Fibroblast of skin of right quadriceps (primary cell): ENCODE data around the gene SNX25.
A peak's percentile ranks its signal among the peaks of the same experiment; 100 is the strongest.
"Not testable (repeated sequence)": the region's sequence is repeated elsewhere in the genome, so short reads cannot be mapped to it uniquely, and the experiment has no call there.

Source experiments
- DNase-seq: peaks from one replicate; pipeline ENCODE4 v3.0.0-alpha.2; 2013

The SNX25 gene

DNA sequence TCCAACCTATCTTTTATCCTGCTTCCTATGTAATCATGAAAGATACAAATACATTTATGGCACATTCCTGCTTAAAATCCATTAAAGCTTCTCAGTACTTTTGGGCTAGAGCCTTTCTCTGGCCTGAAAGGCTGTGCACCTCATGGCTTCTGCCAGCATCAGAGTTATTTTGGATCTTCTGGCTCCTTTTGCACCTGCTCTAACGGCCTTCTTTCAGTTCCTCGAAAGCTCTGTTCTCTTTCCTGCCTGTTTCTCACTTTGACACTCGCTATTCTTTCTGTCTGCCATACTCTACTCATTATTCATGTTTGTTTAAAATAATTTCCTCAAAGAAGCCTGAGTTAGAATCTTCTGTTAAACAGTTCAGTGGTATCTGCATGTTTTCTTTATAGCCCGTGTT is 100.4 kb downstream of the SNX25 start:
- DNase-seq: no peak

DNA sequence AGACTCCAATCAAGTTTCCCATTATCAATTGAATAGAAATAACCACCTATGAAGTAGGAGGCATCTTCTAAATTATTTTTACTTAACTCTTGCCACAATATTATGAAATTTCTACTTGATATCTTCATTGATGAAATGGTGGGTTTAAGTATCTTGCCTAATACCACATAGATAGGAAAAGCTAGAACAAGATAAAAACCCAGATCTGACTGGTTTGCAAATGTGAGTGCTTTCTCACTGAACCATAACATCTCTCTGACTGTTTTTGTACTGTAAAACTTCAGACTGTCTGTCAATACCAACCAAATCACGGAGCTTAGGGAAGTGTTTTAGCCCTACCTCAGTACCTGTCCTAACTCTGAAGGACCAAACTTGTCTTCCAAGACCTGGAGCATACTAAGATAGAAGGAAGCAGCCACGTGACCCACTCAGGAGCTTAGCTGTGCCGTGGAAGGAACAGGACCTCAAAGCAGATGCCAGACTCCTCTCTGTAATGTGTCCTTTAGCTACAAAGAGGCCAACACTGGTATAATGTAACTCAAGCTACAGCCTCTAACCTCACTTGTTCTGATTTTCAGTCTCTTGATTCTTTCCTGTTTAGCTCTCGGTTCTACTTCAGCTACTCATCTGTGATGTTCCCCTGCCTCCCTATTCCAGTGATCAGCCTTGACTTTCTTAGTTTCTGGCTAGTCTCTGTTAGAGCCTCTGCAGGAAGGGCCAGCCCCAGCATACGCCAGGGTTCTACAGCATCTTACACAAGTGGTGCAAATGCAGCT is 101.9 kb downstream of the SNX25 start:
- DNase-seq: no peak

DNA sequence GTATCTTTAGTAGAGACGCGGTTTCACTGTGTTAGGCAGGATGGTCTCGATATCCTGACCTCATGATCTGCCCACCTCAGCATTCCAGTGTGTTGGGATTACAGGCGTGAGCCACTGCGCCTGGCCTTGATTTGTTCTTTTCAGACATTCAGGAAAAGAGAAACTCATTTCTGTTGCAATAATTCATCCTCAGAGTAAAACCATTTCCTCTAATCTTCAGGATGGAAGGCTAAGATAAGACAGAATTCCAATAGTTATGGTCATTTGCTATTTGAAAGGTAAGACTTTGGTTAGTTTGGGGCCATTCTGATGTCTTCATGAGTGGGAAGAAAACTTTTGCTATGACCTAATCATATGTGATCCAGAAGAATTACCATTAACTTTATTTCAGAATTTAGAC is 103.3 kb downstream of the SNX25 start:
- DNase-seq: no peak

GRCh38 chr4:185317462-185317861 is 108.1 kb downstream of the SNX25 start:
- DNase-seq: not testable (repeated sequence)

DNA sequence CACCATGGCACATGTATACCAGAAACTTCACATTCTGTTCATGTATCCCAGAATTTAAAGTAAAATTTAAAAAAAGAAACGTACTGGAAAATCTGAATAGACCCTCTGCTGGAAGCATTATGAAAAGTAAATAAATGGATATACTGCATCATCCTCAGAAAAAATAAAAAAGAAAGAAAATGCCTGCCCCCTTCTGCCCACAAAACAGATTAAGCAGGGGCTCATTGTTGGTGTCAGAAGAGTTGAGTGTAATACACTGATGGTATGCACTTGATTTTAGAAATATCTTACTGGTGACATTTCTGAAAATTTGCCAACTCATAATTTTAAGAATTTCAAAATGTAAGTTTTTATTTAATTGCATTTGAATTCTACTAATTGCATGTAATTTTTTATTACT is 108.5 kb downstream of the SNX25 start:
- DNase-seq: no peak

GRCh38 chr4:185318679-185319078 is 109.3 kb downstream of the SNX25 start:
- no peak for DNase-seq

DNA sequence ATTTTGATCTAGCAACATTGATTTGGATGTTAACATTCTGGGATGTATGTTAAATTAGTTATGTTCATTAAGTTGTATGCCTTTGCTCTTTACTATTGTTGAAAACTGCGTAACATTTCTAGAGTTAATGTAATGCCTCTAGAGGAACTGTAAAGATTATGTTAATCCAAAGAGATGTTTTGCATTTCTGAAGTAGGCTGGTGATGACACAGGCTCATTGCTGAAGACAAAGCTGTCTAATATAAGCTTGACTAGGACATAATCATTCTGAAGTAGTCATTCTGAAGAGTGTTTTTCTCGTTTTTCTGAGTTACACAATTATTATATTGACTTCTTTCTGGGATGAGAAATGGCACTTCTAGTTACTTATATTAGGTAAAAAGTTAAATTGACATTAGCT is 113.4 kb downstream of the SNX25 start:
- DNase-seq: no peak

GRCh38 chr4:185323606-185324005 is 114.2 kb downstream of the SNX25 start:
- no peak for DNase-seq

GRCh38 chr4:185324361-185324760 is 115.0 kb downstream of the SNX25 start:
- DNase-seq: not testable (repeated sequence)

- not testable (repeated sequence) for DNase-seq
These were observed 116.3 kb downstream of the SNX25 start for GRCh38 chr4:185325721-185326120.

DNA sequence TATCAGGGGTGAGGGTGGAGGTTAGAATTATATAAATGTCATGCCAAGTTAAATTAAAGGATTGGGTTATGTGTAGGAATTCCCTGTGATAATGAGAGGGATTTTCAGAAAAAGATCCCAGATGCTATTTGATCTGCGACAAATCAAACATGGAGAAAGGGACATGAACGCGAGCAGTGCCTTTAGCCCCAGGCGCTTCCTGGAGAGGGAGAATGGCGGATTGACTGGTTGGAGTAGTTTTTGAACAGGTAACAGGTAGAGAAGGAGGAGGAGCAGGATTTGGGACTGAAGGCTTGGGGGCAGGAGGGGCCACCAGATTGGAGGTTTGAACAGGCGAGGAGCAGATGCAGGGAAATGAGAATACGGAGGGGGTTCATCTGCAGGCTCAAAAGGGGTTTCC is 119.2 kb downstream of the SNX25 start:
- no peak for DNase-seq

DNA sequence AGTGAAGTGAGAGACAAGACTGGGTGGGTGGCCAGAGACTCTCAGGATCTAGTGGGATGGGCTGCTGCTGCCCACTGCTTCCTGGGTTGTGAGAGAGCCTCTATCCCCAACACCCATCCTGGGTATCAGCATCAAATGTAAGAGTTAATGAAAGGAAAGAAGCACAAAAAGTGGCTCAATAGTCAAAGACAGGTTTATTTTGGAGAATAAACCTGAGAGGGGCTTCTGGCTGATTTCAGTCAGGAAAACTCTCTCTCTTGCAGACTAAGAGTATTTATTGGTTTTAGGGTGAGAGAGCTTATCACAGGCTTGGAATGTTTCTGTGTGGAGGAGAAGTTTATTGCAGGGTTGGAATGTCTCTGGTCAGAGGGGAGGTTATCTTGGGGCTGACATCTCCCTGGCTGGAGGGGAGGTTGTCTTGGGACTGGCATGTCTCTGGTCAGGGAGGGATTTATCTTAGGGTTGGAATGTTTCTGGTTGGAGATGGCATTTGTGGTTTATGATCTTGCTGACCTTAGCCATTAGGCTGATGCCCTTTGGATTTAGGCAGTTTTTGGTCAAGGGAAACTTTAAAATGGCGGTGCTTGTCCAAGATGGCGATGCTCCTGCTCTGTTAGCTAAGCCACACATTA is 120.6 kb downstream of the SNX25 start:
- not testable (repeated sequence) for DNase-seq

DNA sequence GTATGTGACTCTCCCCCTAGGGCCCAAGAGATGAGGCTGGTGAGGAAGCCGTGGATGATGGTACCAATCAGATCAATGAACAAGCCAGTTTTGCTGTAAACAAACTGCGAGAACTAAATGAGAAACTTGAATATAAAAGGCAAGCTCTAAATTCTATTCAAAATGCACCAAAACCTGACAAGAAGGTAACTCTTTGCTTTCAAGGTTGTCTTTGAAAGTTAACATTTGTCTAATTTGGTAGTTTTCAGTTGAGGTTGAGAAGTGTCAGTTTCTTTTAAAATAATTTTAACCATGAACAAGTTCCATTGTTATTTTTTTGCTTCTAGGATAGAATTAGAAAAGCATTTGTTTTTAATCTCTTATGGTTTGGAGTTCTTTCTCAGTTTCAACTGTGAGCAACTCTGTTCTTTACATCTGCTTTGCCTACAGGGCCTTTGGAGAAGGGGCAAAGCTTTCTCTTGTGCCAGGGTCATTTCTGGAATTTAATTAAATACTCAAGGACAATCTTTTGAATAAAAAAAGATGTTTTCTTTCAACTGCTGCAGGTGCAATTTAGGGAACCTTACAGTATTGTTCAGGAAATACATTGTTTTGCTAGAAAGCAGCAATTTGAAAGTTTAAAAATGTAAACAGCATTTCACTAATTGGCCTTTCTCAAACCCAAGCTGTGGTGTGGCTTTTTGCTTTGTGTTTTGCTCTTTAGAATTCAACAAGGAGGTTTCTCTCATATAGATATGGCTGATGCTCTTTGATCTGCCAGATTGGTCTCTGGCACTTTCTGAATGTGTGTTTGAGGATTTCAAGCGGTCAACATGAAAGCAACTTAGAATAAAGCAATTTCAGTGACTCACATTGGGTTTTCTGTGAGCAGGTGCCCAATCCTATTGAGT is 123.4 kb downstream of the SNX25 start:
- DNase-seq: no peak

DNA sequence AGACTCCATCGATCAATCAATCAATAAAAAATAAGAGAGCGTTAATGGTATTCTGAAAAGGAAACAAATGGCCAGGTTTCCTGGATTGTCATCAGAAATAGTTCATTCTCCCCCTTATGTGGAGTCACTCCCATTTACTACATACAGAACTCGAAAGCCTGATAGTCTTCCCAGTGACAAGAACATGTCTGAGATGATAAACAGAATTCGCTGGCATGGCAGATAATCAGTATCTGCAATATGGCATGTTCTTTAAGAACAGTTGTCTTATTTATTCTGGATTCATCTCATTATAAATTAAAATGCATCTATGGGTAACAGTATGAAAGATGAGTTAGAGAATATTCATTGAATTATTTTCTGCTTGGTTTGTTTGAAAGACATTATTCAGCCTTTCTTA is 124.9 kb downstream of the SNX25 start:
- DNase-seq: no peak

DNA sequence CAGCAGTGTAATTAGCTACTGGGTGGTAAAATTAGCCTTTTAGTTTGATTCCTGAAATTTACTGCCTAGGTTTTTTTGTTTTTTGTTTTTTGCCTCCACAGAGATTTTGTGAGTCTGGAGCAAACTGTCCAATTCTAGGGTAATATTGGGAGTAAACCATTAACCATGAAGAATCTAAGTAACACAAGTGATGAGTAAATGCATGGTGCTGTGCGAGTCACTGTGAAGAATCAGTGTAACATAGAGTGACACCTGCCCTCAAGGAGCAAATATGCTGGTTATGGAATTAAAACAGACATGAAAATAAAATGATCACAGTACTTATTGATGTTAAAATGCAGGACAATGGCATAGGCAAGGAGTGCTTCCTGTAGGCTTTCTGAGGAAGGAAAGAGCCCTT is 126.2 kb downstream of the SNX25 start:
- DNase-seq: no peak

- DNase-seq: no peak
These were observed 130.5 kb downstream of the SNX25 start for GRCh38 chr4:185339941-185340340.

DNA sequence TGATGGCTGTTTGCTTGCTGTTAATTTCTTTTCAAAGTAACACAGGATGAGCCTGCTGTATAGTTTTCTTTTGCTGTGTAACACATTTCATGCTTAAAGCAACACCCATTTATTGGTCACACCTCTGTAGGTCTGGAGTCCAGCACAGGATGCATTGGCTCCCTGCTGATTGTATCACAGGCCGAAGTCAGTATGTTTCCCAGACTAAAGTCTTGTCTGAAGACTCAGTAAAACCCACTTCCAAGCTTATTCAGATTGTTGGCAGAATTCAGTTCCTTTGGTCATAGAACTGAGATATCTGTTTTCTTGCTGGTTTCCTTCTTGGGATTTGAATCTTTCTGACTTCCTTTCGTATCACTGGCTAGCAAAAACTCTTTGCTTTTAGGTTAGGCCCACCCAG is 132.0 kb downstream of the SNX25 start:
- no peak for DNase-seq

DNA sequence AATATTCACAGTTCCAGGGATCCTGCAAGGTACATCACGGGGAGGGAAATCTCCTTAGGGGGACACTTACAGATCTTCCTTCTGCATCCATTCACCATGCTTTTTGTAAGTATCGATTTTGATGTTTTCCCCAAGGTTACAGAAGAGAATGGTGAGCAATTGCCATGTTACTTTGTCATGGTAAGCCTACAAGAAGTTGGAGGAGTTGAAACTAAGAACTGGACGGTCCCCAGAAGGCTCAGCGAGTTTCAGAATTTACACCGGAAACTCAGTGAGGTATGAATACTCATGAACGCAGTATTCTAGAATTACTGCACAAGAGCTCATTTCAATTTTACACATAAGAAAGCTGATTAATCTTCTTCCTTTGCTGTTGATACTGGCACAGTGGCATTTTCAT is 132.4 kb downstream of the SNX25 start:
- DNase-seq: no peak

- peak; percentile 68 for DNase-seq
These were observed 134.6 kb downstream of the SNX25 start for GRCh38 chr4:185343726-185344581.

DNA sequence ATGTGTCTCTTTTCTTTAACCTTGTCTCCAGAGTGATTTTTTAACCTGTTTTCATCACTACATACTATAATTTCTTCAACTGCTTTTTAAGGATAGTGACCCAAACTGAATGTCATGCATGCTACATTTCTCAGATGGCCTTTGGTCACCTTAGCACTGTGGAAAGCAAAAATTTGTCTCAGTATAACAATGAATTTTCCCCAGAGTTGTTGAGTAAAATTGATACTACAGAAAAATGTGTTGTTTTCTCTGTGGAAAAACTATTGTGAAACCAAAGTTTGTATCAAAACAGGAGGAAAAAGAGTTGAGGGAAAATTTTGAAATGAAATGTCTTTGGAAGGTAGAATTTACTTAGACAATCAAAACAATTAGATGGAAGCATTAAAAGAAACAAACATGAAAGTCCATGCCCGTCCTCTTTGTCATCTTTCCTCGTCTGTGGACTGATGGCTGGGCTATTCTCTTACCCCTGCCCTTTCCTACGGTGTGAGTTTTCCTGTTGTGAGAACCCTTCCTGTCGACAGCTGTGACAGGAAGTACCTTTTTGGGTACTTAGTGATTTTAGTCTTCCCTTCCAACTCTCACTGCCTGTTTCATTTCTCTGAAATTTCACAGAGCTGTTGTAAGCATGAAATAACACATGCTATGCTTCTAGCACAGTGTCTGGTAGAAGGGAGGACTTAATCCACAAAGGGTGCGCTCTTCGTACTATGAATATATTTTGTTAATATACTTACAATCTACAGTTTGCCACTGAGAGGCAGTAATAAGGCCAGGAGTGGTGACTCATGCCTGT is 135.5 kb downstream of the SNX25 start:
- DNase-seq: no peak

- DNase-seq: peak; percentile 63
These were observed 137.7 kb downstream of the SNX25 start for GRCh38 chr4:185346975-185347601.
